ENCODE results near the gene PHF11.

- no peak for TF ChIP-seq CTCF (IDR thresholded peaks at IDR 0.05)
- no peak for TF ChIP-seq EP300 (IDR thresholded peaks at IDR 0.05; ENCODE audit: low read depth)
- TF ChIP-seq POLR2A (IDR thresholded peaks at IDR 0.05): no peak
- no peak for TF ChIP-seq POLR2AphosphoS5 (IDR thresholded peaks at IDR 0.05)
Observed at GRCh38 chr13:49533011-49533410, 37.3 kb downstream of the PHF11 start.

All from transverse colon (tissue), 4 donors.